ENCODE data around the gene GRHL1.

The GRHL1 gene

DNA sequence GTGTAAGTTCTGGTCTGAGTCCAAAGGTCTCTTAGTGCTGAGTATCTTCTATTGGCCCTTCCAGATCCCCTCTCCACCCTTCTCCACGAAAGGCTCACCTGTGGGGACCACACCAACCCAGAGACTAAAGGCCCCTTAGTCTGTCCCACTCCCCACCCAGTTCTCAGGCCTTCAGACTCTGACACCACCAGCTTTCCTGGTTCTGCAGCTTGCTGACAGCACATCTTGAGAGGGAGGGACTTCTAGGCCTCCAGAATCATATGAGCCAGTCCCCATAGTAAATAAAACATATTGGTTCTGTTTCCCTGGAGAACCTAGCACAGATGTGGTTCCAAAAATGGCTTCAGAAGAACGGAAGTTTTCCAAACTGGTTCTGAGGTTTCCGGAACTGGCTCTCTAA is 53.3 kb downstream of the GRHL1 start:
- peaks cover 0 to 9% (median 0%) of the 10 kb centered on the region in 3 donors for H3K36me3 ChIP-seq
- H3K4me3 ChIP-seq: no peak overlapping the region
- no peaks in the 10 kb centered on the region for H3K9me3 ChIP-seq
- intact Hi-C loops (cut with DNase I; ENCODE audit: low total_unique reads): loop anchor here (5.0 kb wide), 1 partner anchor 37 kb away; the partner anchor contains the start of gene KLF11
- TF ChIP-seq, protein P1, sequence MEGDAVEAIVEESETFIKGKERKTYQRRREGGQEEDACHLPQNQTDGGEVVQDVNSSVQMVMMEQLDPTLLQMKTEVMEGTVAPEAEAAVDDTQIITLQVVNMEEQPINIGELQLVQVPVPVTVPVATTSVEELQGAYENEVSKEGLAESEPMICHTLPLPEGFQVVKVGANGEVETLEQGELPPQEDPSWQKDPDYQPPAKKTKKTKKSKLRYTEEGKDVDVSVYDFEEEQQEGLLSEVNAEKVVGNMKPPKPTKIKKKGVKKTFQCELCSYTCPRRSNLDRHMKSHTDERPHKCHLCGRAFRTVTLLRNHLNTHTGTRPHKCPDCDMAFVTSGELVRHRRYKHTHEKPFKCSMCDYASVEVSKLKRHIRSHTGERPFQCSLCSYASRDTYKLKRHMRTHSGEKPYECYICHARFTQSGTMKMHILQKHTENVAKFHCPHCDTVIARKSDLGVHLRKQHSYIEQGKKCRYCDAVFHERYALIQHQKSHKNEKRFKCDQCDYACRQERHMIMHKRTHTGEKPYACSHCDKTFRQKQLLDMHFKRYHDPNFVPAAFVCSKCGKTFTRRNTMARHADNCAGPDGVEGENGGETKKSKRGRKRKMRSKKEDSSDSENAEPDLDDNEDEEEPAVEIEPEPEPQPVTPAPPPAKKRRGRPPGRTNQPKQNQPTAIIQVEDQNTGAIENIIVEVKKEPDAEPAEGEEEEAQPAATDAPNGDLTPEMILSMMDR (IDR thresholded peaks at IDR 0.05): no peak
- H3K27me3 ChIP-seq: no peaks in the 10 kb centered on the region
- peaks cover 3 to 70% (median 54%) of the 10 kb centered on the region in 4 donors for H3K4me1 ChIP-seq
- H3K27ac ChIP-seq: peak overlapping the region; percentile 73 to 84
- peak; percentile 4 to 45 for DNase-seq

DNA sequence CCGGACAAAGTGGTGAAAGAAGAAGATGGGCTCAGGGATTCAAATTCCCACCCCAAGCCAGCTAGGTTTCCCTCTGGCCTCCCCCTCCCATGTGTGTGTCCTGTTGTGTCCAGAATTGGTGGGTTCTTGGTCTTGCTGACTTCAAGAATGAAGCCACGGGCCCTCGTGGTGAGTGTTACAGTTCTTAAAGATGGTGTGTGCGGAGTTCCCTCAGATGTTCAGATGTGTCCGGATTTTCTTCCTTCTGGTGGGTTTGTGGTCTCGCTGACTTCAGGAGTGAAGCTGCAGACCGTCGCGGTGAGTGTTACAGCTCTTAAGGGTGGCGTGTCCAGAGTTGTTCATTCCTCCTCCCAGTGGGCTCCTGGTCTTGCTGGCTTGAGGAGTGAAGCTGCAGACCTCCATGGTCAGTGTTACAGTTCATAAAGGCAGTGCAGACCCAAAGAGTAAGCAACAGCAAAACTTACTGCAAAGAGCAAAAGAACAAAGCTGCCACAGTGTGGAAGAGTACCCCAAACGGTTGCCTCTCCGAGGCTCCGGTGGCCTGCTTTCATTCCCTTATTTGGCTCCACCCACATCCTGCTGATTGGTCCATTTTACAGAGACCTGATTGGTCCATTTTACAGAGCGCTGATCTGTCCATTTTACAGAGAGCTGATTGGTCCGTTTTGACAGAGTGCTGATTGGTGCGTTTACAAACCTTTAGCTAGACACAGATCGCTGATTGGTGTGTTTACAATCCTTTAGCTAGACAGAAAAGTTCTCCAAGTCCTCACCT is 54.2 kb downstream of the GRHL1 start:
- peak; percentile 13 to 37 for DNase-seq
- Histone ChIP-seq H3K9me3 (no peaks in the 10 kb centered on the region), H3K36me3 (peaks cover 0 to 5% (median 0%) of the 10 kb centered on the region in 3 donors), H3K4me1 (peaks cover 3 to 79% (median 62%) of the 10 kb centered on the region in 4 donors), H3K27me3 (no peaks in the 10 kb centered on the region), H3K4me3 (no peak overlapping the region), H3K27ac (peak overlapping the region; percentile 73 to 84)
- intact Hi-C loops (cut with DNase I; ENCODE audit: low total_unique reads): loop anchor here (5.0 kb wide), 1 partner anchor 37 kb away; the partner anchor contains the start of gene KLF11
- TF ChIP-seq, protein P1 (IDR thresholded peaks at IDR 0.05): no peak

DNA sequence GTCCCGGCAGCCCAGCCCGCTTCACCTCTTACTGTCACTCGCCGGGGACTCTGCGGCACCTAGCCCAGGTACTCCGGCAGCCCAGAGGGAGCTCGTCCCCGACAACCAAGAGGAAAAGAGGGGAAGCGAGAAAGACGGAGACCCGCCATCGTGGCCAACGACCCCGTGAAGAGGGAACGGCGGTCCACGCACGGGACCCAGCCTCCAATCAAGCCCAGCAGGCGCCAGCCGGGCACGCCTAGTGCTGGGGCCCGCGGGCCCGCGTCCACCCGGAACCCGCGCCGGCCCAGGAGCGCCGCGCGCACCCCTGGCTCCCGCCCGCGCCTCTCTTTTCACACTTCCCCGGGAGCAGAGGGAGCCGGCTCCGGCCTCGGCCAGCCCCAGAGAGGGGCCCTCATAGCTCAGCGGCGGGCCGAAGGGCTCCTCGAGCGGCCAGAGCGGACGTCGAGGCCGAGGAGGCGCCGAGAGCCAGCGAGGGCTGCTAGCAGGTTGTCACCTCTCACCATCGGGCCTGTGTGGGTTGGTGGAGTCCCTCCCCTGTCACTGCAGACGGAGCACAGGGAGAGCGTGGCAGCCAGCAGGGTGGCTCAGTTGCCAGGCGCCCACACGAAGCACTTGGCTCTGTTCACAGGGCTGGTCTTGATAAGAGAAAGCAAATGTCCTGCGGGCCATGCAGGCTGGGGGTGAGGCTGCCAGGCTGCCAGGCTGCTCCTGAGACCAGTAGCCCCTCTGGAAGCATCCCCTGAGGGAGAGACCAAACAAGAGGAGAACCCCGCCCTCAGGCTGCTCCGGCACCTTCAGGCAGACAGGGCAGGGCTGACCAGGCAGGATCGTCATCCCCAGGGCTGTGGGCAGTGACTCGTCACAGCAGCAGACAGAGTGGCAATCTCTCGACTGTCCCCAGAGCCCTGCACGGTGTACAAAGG is 55.0 kb downstream of the GRHL1 start:
- peak overlapping the region in 1 of 2 donors; percentile 35 for H3K4me3 ChIP-seq

DNA sequence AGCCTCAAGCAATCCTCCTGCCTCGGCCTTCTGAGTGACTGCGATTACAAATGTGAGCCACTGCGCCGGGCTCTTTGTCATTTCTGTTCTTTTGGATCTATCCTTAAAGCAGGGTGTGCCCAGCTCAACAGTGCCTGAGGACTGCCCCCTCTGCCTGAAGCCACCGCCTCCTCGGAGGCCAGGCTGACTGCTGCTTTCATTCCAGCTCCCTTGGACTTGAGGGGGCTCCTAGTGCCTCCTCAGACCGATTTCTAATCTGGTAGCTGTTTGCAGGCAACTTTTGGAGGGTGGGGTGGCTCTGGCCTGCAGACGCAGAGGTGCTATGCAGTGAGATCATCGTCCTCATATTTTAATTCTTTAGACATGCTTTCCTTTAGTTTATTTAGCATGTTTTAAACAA is 55.9 kb downstream of the GRHL1 start:
- peaks cover 3 to 72% (median 61%) of the 10 kb centered on the region in 4 donors for H3K4me1 ChIP-seq
- intact Hi-C loops (cut with DNase I; ENCODE audit: low total_unique reads): loop anchor here (5.0 kb wide), 1 partner anchor 35 kb away; the partner anchor contains the start of gene KLF11
- H3K36me3 ChIP-seq: no peaks in the 10 kb centered on the region
- H3K27me3 ChIP-seq: no peaks in the 10 kb centered on the region
- H3K9me3 ChIP-seq: no peaks in the 10 kb centered on the region
- H3K27ac ChIP-seq: peak overlapping the region; percentile 73 to 84
- TF ChIP-seq, protein P1 (IDR thresholded peaks at IDR 0.05): no peak
- H3K4me3 ChIP-seq: no peak overlapping the region
- peak in 1 of 2 donors; percentile 76 for DNase-seq

More for the DNA sequence above, 55.0 kb downstream of the GRHL1 start:
- H3K9me3 ChIP-seq: no peaks in the 10 kb centered on the region
- peak overlapping the region; percentile 73 to 84 for H3K27ac ChIP-seq
- intact Hi-C loops (cut with DNase I; ENCODE audit: low total_unique reads): loop anchor here (5.0 kb wide), 1 partner anchor 36 kb away; the partner anchor contains the start of gene KLF11
- H3K36me3 ChIP-seq: no peaks in the 10 kb centered on the region
- DNase-seq: peak; percentile 32 to 72
- peaks cover 3 to 79% (median 63%) of the 10 kb centered on the region in 4 donors for H3K4me1 ChIP-seq
- TF ChIP-seq, protein P1 (IDR thresholded peaks at IDR 0.05): no peak
- H3K27me3 ChIP-seq: no peaks in the 10 kb centered on the region
